Stomach smooth muscle (tissue), 2 donors: ENCODE measurements around the gene FUS.
A peak's percentile ranks its signal among the peaks of the same experiment; 100 is the strongest.

Experiments
- H3K27ac ChIP-seq: one replicate; pipeline ENCODE4 v1.7.0; 2013; ENCODE audit warnings: mild to moderate bottlenecking, low read length, inconsistent platforms
- H3K27me3 ChIP-seq, 2 donors: one replicate each; pipeline ENCODE4 v1.7.0; 2013; ENCODE audit warnings: low read length in 2 of 2; ENCODE audit not compliant: insufficient read depth in 2 of 2, control insufficient read depth in 1 of 2
- H3K36me3 ChIP-seq, 2 donors: one replicate each; pipeline ENCODE4 v1.7.0; 2013; ENCODE audit warnings: low read length in 2 of 2; ENCODE audit not compliant: control insufficient read depth in 2 of 2, insufficient read depth in 2 of 2
- H3K4me1 ChIP-seq: one replicate; pipeline ENCODE4 v1.7.0; 2013; ENCODE audit warnings: low read length; ENCODE audit not compliant: control insufficient read depth, insufficient read depth
- H3K4me3 ChIP-seq, 2 donors: one replicate each; pipeline ENCODE4 v1.7.0; 2013; ENCODE audit warnings: low read length in 2 of 2
- H3K9ac ChIP-seq, 2 donors: one replicate each; pipeline ENCODE4 v1.7.0; 2013; ENCODE audit warnings: low read length in 2 of 2, mild to moderate bottlenecking in 1 of 2
- H3K9me3 ChIP-seq, 2 donors: one replicate each; pipeline ENCODE4 v1.7.0; 2013; ENCODE audit warnings: low read length in 2 of 2; ENCODE audit not compliant: control insufficient read depth in 2 of 2
- donor health status: healthy.
- donor health status: Pancreatic carcinoma.

FUS gene

DNA sequence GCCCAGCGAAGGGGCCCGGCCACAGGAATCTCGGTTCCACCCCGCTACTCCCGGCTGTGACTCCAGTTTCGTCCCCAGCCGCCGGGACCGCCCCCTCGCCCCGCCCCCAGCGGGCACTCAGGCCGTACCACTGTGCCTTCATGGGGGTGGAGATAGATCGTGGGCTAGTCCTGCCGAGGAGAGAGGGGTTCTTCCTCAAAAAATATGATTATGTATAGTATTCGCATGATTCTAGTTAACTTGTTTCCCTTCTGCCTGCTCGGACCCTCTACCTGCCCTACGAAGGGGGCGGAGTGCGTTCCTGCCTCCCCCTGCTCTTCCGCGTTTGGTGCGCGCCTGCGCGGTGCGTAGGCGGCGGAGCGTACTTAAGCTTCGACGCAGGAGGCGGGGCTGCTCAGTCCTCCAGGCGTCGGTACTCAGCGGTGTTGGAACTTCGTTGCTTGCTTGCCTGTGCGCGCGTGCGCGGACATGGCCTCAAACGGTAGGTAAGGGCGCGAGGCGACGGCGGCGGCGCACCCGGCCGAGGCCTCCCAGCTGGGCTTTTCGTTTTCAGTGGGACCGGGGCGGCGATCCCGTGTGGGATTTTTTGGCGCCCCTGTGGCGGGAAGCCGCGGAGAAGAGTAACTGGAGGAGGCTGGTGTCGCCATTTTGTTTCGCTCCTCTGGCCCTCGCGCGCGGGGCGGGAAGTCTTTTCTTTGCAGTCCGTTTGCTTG lies at the start of gene FUS:
Gene FUS (plus strand): TSS at position 393 of the 713 bp plus-strand sequence. CDS start 76 bp downstream, at position 469.
- H3K36me3 ChIP-seq = peaks cover 13 to 16% of the 10 kb centered on the region in 2 donors
- peak within 1 kb of the TSS; percentile 93 for H3K27ac ChIP-seq
- H3K4me3 ChIP-seq = peak within 1 kb of the TSS; percentile 92
- no peaks in the 10 kb centered on the region for H3K27me3 ChIP-seq
- peak within 1 kb of the TSS; percentile 92 to 96 for H3K9ac ChIP-seq
- no peaks in the 10 kb centered on the region for H3K9me3 ChIP-seq
- H3K4me1 ChIP-seq = peaks cover 36% of the 10 kb centered on the region

DNA sequence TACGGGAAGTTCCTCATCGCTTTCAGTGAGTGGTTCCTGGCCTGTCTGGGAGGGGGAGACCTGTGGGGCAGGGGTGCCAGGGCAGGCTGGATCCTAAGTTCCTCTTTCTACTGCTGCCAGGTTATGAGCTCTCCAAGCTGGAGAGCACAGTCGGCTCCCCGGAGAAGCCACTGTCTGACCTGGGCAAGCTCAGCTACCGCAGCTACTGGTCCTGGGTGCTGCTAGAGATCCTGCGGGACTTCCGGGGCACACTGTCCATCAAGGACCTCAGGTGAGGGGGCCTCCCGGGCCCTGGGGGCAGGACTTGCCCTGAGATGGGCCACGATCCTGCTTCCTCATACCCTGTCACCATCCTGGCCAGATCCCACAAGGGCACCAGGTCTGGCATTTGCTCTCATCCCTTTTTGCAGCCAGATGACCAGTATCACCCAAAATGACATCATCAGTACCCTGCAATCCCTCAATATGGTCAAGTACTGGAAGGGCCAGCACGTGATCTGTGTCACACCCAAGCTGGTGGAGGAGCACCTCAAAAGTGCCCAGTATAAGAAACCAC lies 49.5 kb upstream of the FUS start:
- peaks cover 39 to 47% of the 10 kb centered on the region in 2 donors for H3K36me3 ChIP-seq
- H3K9ac ChIP-seq = no peak overlapping the region
- no peak overlapping the region for H3K4me3 ChIP-seq
- H3K9me3 ChIP-seq = no peaks in the 10 kb centered on the region
- H3K27ac ChIP-seq = no peak overlapping the region
- H3K4me1 ChIP-seq = peaks cover 6% of the 10 kb centered on the region
- peaks cover 5 to 8% of the 10 kb centered on the region in 2 donors for H3K27me3 ChIP-seq

GRCh38 chr16:31130899-31131298 lies 49.0 kb upstream of the FUS start:
- no peak overlapping the region for H3K4me3 ChIP-seq
- peaks cover 10 to 12% of the 10 kb centered on the region in 2 donors for H3K27me3 ChIP-seq
- peaks cover 39 to 47% of the 10 kb centered on the region in 2 donors for H3K36me3 ChIP-seq
- H3K9ac ChIP-seq = no peak overlapping the region
- H3K9me3 ChIP-seq = no peaks in the 10 kb centered on the region
- no peak overlapping the region for H3K27ac ChIP-seq
- peaks cover 6% of the 10 kb centered on the region for H3K4me1 ChIP-seq

- H3K27me3 ChIP-seq = peaks cover 12 to 14% of the 10 kb centered on the region in 2 donors
- no peak overlapping the region for H3K4me3 ChIP-seq
- H3K9ac ChIP-seq = no peak overlapping the region
- no peaks in the 10 kb centered on the region for H3K9me3 ChIP-seq
- H3K4me1 ChIP-seq = peaks cover 6% of the 10 kb centered on the region
- H3K27ac ChIP-seq = no peak overlapping the region
- H3K36me3 ChIP-seq = peaks cover 39 to 46% of the 10 kb centered on the region in 2 donors
These were observed 48.5 kb upstream of the FUS start for GRCh38 chr16:31131416-31131815.

DNA sequence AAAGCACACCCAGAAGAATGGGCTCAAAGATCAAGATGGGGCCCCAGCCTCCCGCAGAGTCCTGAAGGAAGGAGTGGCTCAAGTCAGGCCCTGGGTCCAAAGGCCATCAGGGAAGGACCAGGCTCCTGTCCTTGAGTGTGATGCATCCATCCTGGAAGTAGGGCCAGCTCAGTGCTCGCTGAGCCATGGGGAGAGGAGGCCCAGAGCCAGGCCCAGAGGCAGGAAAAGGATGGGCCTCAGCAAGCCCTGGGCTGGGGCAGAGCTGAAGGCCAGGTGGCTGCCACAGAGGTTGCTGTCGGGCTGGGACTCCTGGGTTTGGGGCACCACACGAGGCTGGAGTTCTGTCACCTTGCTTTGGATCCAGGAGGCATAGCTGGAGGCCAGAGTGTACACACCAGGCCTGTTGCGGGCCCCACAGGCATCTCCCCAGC lies 48.1 kb upstream of the FUS start:
- Histone ChIP-seq H3K4me1 (peaks cover 6% of the 10 kb centered on the region), H3K27ac (no peak overlapping the region)

DNA sequence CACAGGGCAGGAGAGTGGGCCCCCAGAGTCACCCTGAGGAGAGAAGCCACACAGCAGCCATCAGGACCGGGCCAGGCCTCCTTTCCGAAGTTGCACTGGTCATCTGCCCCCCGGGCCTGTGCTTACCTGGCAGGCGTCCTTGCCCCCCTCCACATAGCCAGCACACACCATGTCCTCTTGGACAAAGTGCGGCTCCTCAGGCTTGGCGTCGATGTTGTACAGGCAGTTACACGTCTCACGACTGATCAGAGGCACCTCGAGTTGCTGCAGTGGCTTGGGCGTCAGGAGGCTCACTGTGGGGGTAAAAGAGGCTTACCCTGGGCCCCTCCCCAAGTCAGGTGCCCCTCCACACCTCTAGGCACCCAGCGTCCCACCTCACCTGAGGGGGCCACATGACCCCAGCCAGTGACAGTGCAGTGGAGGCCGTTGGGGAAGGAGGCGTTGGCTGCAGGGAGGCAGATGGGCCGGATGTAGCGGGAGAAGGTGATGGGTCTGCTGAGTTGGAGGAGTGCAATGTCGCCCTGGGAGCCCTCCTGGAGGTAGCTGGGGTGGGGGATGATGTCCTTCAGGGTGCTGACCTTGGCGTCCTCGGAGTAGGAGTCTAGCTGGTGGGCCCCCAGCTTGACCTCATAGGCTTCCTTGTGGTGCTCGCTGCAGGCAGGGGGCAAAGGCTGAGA lies 47.5 kb upstream of the FUS start:
- Histone ChIP-seq H3K27ac (no peak overlapping the region), H3K4me3 (no peak overlapping the region), H3K36me3 (peaks cover 33 to 40% of the 10 kb centered on the region in 2 donors), H3K27me3 (peaks cover 12 to 14% of the 10 kb centered on the region in 2 donors), H3K9ac (no peak overlapping the region), H3K4me1 (peaks cover 6% of the 10 kb centered on the region), H3K9me3 (no peaks in the 10 kb centered on the region)

More for the DNA sequence above, 48.1 kb upstream of the FUS start:
- Histone ChIP-seq H3K4me3 (no peak overlapping the region), H3K36me3 (peaks cover 39 to 45% of the 10 kb centered on the region in 2 donors), H3K9me3 (no peaks in the 10 kb centered on the region), H3K9ac (no peak overlapping the region), H3K27me3 (peaks cover 12 to 14% of the 10 kb centered on the region in 2 donors)

- Histone ChIP-seq H3K27ac (no peak overlapping the region), H3K9ac (no peak overlapping the region), H3K27me3 (peaks cover 12 to 14% of the 10 kb centered on the region in 2 donors), H3K36me3 (peaks cover 26 to 35% of the 10 kb centered on the region in 2 donors), H3K4me1 (peaks cover 6% of the 10 kb centered on the region), H3K4me3 (no peak overlapping the region), H3K9me3 (no peaks in the 10 kb centered on the region)
These were observed 46.9 kb upstream of the FUS start for GRCh38 chr16:31133046-31133501.

GRCh38 chr16:31134091-31134571 lies 45.8 kb upstream of the FUS start:
- H3K4me3 ChIP-seq = no peak overlapping the region
- no peak overlapping the region for H3K9ac ChIP-seq
- peaks cover 12 to 14% of the 10 kb centered on the region in 2 donors for H3K27me3 ChIP-seq
- H3K36me3 ChIP-seq = peaks cover 18 to 27% of the 10 kb centered on the region in 2 donors
- peaks cover 6% of the 10 kb centered on the region for H3K4me1 ChIP-seq
- H3K27ac ChIP-seq = no peak overlapping the region
- H3K9me3 ChIP-seq = no peaks in the 10 kb centered on the region

GRCh38 chr16:31134625-31135534 lies 45.1 kb upstream of the FUS start:
- Histone ChIP-seq H3K9ac (peak overlapping the region in 1 of 2 donors; percentile 58), H3K4me3 (no peak overlapping the region)

More at GRCh38 chr16:31134625-31135534, 45.1 kb upstream of the FUS start:
- Histone ChIP-seq H3K27me3 (peaks cover 12 to 14% of the 10 kb centered on the region in 2 donors), H3K27ac (no peak overlapping the region), H3K9me3 (no peaks in the 10 kb centered on the region), H3K36me3 (peaks cover 12 to 20% of the 10 kb centered on the region in 2 donors), H3K4me1 (no peaks in the 10 kb centered on the region)
